WERI-Rb-1 (cell line): ENCODE data around the gene TUBAL3.

Experiments used
- DNase-seq: peaks from one replicate; pipeline ENCODE4 v3.0.0-alpha.2; 2020
- H3K27ac ChIP-seq: fragments of 250-450 bp; sonication (Bioruptor Pico); 2 replicates; pipeline ENCODE4 v1.5.1; 2020; ENCODE audit warnings: mild to moderate bottlenecking, moderate library complexity
- H3K27me3 ChIP-seq: fragments of 250-450 bp; sonication (Bioruptor Pico); 2 replicates; pipeline ENCODE4 v1.5.1; 2021; ENCODE audit warnings: mild to moderate bottlenecking, low read depth, moderate library complexity; ENCODE audit not compliant: insufficient read depth, severe bottlenecking
- H3K36me3 ChIP-seq: fragments of 250-450 bp; sonication (Bioruptor Pico); 2 replicates; pipeline ENCODE4 v1.5.1; 2020; ENCODE audit warnings: mild to moderate bottlenecking, moderate library complexity
- H3K4me3 ChIP-seq: 2 replicates; pipeline ENCODE4 v1.5.1; 2011; ENCODE audit warnings: low read depth, mild to moderate bottlenecking, control low read depth, low read length
- H3K9me3 ChIP-seq: fragments of 250-450 bp; sonication (Bioruptor Pico); 2 replicates; pipeline ENCODE4 v1.5.1; 2021; ENCODE audit warnings: mild to moderate bottlenecking, moderate library complexity; ENCODE audit not compliant: severe bottlenecking
- CTCF ChIP-seq: IDR thresholded peaks from 2 replicates; pipeline ENCODE4 v1.5.1; 2011; ENCODE audit warnings: low read depth, mild to moderate bottlenecking, control low read depth, inconsistent platforms, low read length

The TUBAL3 gene

DNA sequence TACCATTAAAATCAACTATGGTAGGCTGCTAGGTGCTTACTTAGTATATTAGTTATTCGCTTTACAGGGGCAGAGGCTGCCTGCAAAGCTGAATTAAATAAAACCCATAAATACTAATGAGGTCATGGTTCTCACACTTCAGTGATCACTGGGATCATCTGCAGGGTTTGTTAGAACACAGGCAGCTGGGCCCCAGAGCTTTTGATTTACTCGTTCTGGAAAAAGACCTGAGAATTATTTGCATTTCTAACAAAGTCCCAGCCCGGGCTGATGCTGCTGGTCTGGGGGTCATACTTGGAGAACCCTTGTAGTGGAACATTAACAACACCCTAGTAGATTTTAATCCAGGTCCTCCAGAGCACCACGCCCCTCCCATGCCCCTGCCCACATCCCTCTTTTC lies 31.3 kb downstream of the TUBAL3 start:
- no peak for DNase-seq
- TF ChIP-seq CTCF, result no peak
- Histone ChIP-seq H3K9me3 (no peaks in the 10 kb centered on the region), H3K27me3 (peaks cover 18% of the 10 kb centered on the region), H3K36me3 (no peaks in the 10 kb centered on the region), H3K4me3 (no peak overlapping the region), H3K27ac (no peak overlapping the region)

DNA sequence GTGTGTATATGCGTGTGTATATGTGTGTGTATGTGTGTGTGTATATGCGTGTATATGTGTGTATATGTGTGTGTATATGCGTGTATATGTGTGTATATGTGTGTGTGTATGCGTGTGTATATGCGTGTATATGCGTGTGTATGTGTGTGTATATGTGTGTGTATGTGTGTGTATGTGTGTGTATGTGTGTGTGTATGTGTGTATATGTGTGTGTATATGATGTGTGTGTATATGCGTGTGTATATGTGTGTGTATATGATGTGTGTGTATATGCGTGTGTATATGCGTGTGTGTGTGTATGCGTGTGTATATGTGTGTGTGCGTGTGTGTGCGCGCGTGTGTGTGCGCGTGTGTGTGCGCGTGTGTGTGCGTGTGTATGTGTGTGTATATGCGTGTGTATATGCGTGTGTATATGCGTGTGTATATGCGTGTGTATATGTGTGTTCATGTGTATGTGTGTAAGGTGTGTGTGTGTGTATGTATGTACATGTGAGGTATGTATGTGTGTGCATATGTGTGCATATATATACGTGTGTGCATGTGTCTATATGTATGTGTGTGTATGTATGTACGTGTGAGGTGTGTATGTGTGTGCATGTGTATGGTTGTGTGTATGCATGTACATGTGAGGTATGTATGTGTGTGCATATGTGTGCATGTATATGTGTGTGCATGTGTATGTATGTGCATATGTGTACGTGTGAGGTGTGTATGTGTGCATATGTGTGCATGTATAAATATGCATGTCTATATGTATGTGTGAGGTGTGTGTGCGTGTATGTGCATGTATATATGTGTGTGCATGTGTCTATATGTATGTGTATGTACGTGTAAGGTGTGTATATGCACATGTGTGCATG lies 33.9 kb downstream of the TUBAL3 start:
- peaks cover 9% of the 10 kb centered on the region for H3K27me3 ChIP-seq
- TF ChIP-seq CTCF, result no peak
- no peak overlapping the region for H3K27ac ChIP-seq
- no peaks in the 10 kb centered on the region for H3K36me3 ChIP-seq
- no peaks in the 10 kb centered on the region for H3K9me3 ChIP-seq
- DNase-seq, result no peak
- no peak overlapping the region for H3K4me3 ChIP-seq

DNA sequence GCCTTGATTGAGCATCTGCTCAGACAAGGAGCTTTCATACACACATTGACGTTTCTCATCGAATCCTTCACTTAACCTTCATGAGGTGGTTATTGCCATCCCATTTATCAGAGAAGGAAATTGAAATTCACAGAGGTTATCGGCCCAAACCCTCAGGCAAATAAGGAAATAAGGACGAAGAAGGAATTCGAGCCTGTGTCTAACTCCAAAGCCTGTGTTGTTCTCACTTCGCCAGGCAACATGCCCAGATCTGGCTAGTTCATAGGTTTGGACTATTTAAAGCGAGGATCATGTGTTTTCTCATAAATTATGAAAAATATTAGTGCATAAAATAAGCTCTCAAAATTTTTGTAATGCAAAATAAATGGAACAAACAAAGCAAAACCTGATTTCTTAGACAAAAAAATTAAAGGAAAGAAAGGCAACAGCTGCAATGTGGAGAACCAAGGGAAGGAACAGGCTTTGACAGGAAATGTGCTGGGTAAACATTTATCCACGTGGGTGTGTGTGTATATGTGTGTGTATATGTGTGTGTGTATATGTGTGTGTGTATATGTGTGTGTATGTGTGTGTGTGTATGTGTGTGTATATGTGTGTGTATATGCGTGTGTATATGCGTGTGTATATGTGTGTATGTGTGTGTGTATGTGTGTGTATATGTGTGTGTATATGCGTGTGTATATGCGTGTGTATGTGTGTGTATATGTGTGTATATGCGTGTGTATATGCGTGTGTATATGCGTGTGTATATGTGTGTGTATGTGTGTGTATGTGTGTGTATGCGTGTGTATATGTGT lies 35.1 kb downstream of the TUBAL3 start:
- Histone ChIP-seq H3K27ac (no peak overlapping the region), H3K27me3 (peaks cover 6% of the 10 kb centered on the region), H3K4me3 (no peak overlapping the region), H3K36me3 (no peaks in the 10 kb centered on the region), H3K9me3 (no peaks in the 10 kb centered on the region)
- no peak for TF ChIP-seq CTCF
- DNase-seq, result no peak

DNA sequence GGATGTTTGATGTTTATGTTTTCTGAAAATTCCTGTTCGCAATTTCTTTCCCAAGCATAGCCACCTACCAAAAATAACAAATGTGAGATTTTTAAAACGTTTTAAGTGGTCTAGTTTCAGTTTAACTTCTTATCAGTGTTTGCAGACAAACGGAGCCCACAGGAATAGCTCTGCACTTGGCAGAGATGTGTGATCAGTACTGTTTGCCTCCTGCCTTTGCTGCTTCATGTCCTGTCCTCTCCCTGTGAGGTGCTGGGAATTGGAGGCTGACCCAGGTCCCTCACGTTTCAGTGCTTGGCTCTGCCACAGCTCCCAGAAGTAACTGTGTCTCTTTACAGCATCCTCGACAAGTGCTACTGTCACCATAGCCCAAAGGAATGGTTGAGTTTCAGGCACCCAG lies 38.7 kb downstream of the TUBAL3 start:
- TF ChIP-seq CTCF, result no peak
- Histone ChIP-seq H3K27me3 (peaks cover 3% of the 10 kb centered on the region), H3K4me3 (no peak overlapping the region), H3K27ac (no peak overlapping the region), H3K9me3 (no peaks in the 10 kb centered on the region), H3K36me3 (no peaks in the 10 kb centered on the region)
- DNase-seq, result no peak

- Histone ChIP-seq H3K9me3 (no peaks in the 10 kb centered on the region), H3K27ac (no peak within 1 kb of the TSS), H3K27me3 (peaks cover 3% of the 10 kb centered on the region), H3K4me3 (no peak within 1 kb of the TSS), H3K36me3 (no peaks in the 10 kb centered on the region)
- DNase-seq, result no peak
- TF ChIP-seq CTCF, result no peak
Measured at GRCh38 chr10:5364890-5365338, 39.7 kb downstream of the TUBAL3 start, which contains the start of gene UCN3. Gene UCN3 (plus strand): TSS chr10:5364966. CDS start chr10:5373721, 8,755 bp downstream.
